Upper lobe of left lung (tissue), 6 donors: ENCODE data around the gene PROX1. TPM values are rescaled to one million over a fixed set of nuclear protein-coding genes. Genes with fewer than 3 reads are reported as not detected.

Experiments used
- ATAC-seq, 2 donors: fragments of 200-7000 bp; cut with Tn5 transposase; one replicate each; pipeline ENCODE4 v1.9.1; 2022; ENCODE audit warnings: mild to moderate bottlenecking in 2 of 2, moderate library complexity in 2 of 2; ENCODE audit not compliant: low FRiP score in 2 of 2
- DNase-seq, 2 donors: peaks; one replicate each; pipeline ENCODE4 v3.0.0-alpha.2; 2019 to 2020
- H3K27ac ChIP-seq, 4 donors: fragments of 200-600 bp; sonication (generic); one replicate each; pipeline ENCODE4 v1.5.1; 2016 to 2019
- H3K27me3 ChIP-seq, 4 donors: fragments of 200-600 bp; sonication (generic); one replicate each; pipeline ENCODE4 v1.5.1; 2017 to 2019
- H3K36me3 ChIP-seq, 4 donors: fragments of 200-600 bp; sonication (generic); one replicate each; pipeline ENCODE4 v1.5.1; 2016 to 2019
- H3K4me1 ChIP-seq, 4 donors: fragments of 200-600 bp; sonication (generic); one replicate each; pipeline ENCODE4 v1.5.1; 2018 to 2019
- H3K4me3 ChIP-seq, 4 donors: fragments of 200-600 bp; sonication (generic); one replicate each; pipeline ENCODE4 v1.5.1; 2017 to 2019; ENCODE audit warnings: mild to moderate bottlenecking in 2 of 4, moderate library complexity in 1 of 4
- H3K9me3 ChIP-seq, 4 donors: fragments of 200-600 bp; sonication (generic); one replicate each; pipeline ENCODE4 v1.5.1; 2018 to 2019
- EP300 ChIP-seq, 4 donors: sonication (generic); formaldehyde crosslinking; IDR thresholded peaks; one replicate each; pipeline ENCODE4 v1.5.1; 2017; ENCODE audit warnings: antibody characterized with exemption in 4 of 4, control low read depth in 2 of 4
- POLR2A ChIP-seq, 4 donors: fragments of 450-650 bp; IDR thresholded peaks; one replicate each; pipeline ENCODE4 v1.5.1; 2016 to 2017; ENCODE audit warnings: antibody characterized with exemption in 4 of 4, mild to moderate bottlenecking in 2 of 4
- POLR2AphosphoS5 ChIP-seq, 2 donors: sonication (generic); formaldehyde crosslinking; IDR thresholded peaks; one replicate each; pipeline ENCODE4 v1.5.1; 2017; ENCODE audit warnings: antibody characterized with exemption in 2 of 2
- WGBS, 2 donors: methylation state at CpG; one replicate each; pipeline ENCODE4 v1.1.5; 2017 to 2018; 5-methylcytosine and 5-hydroxymethylcytosine counted together
- total RNA-seq, 6 donors: library from RNA; depleted of rRNA in 4 of 6; stranded (reverse); fragments of >200 nt in 4 of 6; gene quantifications; one replicate each; pipeline versions ENCODE4 v1.1.0 to v1.2.1, GENCODE V29; 2016 to 2021
- TF ChIP-seq, protein P1 (sequence below), 6 experiments: fragments of 450-650 bp in 4 of 6; fragments of 200-600 bp in 2 of 6; sonication (generic) in 2 of 6; IDR thresholded peaks; one replicate each; pipeline ENCODE4 v1.5.1; 2016 to 2019; ENCODE audit warnings: antibody characterized with exemption in 6 of 6
- donor health status: DM: no; HTN: no; CAD: no; lungs with moderate emphysema.
- donor health status: DM: no; HTN: yes; CAD: no; lungs with severe emphysema.

PROX1 gene
- total RNA-seq, 6 donors from 2014 or later = 2.3 to 11.1 (median 3.8) TPM

DNA sequence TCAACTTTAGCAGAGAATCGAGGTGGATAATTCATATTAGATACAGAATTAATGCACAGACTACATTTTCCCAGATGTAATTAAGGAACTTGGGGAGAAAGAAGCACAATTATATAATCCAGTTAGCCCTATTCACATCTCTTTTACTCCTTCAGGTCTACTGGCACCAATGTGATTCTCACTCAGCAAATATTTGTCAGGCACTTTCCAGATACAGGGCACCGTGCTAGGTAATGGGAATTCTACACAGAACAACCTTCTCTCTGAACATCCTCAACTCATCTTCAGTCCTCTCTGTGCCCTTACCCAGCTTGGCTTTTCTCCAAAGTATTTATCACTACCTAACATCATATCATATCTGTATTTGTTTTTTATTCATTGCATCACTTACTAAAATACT is 15.6 kb upstream of the PROX1 start:
- ATAC-seq = no peak
- Histone ChIP-seq H3K36me3 (no peaks in the 10 kb centered on the region), H3K9me3 (no peaks in the 10 kb centered on the region), H3K4me3 (no peak overlapping the region), H3K27me3 (no peaks in the 10 kb centered on the region), H3K27ac (no peak overlapping the region), H3K4me1 (no peaks in the 10 kb centered on the region)
- WGBS, 2 donors = 52 to 74% methylated on average over 2 of the region's 2 CpGs
- TF ChIP-seq EP300 (IDR thresholded peaks at IDR 0.05) (no peak), POLR2AphosphoS5 (IDR thresholded peaks at IDR 0.05) (no peak)
- DNase-seq = no peak

GRCh38 chr1:213973129-213973528 is 14.6 kb upstream of the PROX1 start:
- H3K4me1 ChIP-seq = no peaks in the 10 kb centered on the region
- no peak for ATAC-seq
- no peak for DNase-seq
- H3K4me3 ChIP-seq = no peak overlapping the region
- no peaks in the 10 kb centered on the region for H3K36me3 ChIP-seq
- no peaks in the 10 kb centered on the region for H3K27me3 ChIP-seq
- no peaks in the 10 kb centered on the region for H3K9me3 ChIP-seq
- TF ChIP-seq, protein P1, sequence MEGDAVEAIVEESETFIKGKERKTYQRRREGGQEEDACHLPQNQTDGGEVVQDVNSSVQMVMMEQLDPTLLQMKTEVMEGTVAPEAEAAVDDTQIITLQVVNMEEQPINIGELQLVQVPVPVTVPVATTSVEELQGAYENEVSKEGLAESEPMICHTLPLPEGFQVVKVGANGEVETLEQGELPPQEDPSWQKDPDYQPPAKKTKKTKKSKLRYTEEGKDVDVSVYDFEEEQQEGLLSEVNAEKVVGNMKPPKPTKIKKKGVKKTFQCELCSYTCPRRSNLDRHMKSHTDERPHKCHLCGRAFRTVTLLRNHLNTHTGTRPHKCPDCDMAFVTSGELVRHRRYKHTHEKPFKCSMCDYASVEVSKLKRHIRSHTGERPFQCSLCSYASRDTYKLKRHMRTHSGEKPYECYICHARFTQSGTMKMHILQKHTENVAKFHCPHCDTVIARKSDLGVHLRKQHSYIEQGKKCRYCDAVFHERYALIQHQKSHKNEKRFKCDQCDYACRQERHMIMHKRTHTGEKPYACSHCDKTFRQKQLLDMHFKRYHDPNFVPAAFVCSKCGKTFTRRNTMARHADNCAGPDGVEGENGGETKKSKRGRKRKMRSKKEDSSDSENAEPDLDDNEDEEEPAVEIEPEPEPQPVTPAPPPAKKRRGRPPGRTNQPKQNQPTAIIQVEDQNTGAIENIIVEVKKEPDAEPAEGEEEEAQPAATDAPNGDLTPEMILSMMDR (IDR thresholded peaks at IDR 0.05) = no peak
- TF ChIP-seq POLR2A (IDR thresholded peaks at IDR 0.05) (no peak), POLR2AphosphoS5 (IDR thresholded peaks at IDR 0.05) (no peak), EP300 (IDR thresholded peaks at IDR 0.05) (no peak)
- 79 to 91% methylated on average over 1 of the region's 1 CpG for WGBS, 2 donors
- no peak overlapping the region for H3K27ac ChIP-seq

DNA sequence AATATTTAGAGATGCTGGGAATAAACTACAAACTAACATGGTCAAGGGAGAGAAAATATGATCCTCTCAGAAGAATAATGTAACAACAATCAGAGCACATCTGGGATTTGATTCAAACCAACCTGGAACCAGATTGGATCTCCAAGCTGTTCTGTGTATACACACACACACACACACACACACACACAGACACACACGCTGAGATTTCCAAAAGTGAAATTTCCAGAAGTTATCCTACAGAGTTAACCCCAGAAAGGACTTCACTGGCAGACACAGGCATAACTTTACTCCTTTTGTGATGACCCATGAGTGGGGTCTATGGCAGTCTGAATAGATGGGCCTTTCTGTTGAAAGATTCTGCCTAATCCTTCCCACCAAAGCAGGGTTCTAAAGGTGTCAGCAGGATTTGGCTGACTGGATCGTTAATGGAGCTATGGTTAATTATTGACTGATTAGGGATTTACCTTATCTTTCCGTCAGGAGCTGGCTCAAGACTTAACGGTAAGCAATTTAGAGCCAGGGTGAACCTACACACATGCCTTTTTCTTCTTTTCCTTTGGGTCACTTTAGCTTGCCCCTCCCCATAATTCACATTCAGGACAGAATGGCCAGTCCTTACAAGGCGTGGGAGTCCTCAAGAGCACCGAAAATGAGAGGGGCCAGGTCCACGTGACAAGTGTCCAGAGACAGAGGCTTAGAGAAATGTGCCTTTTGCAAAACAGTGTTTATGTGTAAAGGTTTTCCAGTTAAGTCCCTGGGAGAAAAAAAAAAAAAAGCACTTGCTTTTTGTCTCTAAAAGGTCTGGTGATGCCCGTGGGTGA is 10.9 kb upstream of the PROX1 start:
- Histone ChIP-seq H3K27ac (no peak overlapping the region), H3K9me3 (no peaks in the 10 kb centered on the region), H3K4me1 (peaks cover 0 to 4% (median 0%) of the 10 kb centered on the region in 4 donors), H3K4me3 (no peak overlapping the region), H3K36me3 (no peaks in the 10 kb centered on the region), H3K27me3 (peaks cover 0 to 19% (median 11%) of the 10 kb centered on the region in 4 donors)
- ATAC-seq (no peak), DNase-seq (no peak)
- WGBS, 2 donors = 46 to 48% methylated on average over 8 of the region's 8 CpGs
- no peak for TF ChIP-seq POLR2A (IDR thresholded peaks at IDR 0.05)
- TF ChIP-seq, protein P1 (IDR thresholded peaks at IDR 0.05) = no peak
- TF ChIP-seq POLR2AphosphoS5 (IDR thresholded peaks at IDR 0.05) = no peak
- no peak for TF ChIP-seq EP300 (IDR thresholded peaks at IDR 0.05)

GRCh38 chr1:213977486-213977842 is 10.3 kb upstream of the PROX1 start:
- peaks cover 0 to 25% (median 12%) of the 10 kb centered on the region in 4 donors for H3K27me3 ChIP-seq
- H3K36me3 ChIP-seq = no peaks in the 10 kb centered on the region
- TF ChIP-seq POLR2AphosphoS5 (IDR thresholded peaks at IDR 0.05) = no peak
- no peak for TF ChIP-seq POLR2A (IDR thresholded peaks at IDR 0.05)
- no peak for TF ChIP-seq EP300 (IDR thresholded peaks at IDR 0.05)
- TF ChIP-seq, protein P1 (IDR thresholded peaks at IDR 0.05) = no peak
- H3K4me1 ChIP-seq = peaks cover under 1 to 4% (median 1%) of the 10 kb centered on the region in 4 donors
- DNase-seq (no peak), ATAC-seq (no peak)
- no peak overlapping the region for H3K27ac ChIP-seq
- no peak overlapping the region for H3K4me3 ChIP-seq
- no peaks in the 10 kb centered on the region for H3K9me3 ChIP-seq
- WGBS, 2 donors = 40 to 59% methylated on average over 7 of the region's 7 CpGs

- Histone ChIP-seq H3K9me3 (no peaks in the 10 kb centered on the region), H3K36me3 (no peaks in the 10 kb centered on the region), H3K4me3 (no peak overlapping the region), H3K27me3 (peaks cover 0 to 29% (median 14%) of the 10 kb centered on the region in 4 donors), H3K4me1 (peaks cover 5 to 9% (median 5%) of the 10 kb centered on the region in 4 donors), H3K27ac (no peak overlapping the region)
- ATAC-seq (no peak), DNase-seq (no peak)
- WGBS, 2 donors = 53 to 55% methylated on average over 3 of the region's 3 CpGs
- TF ChIP-seq EP300 (IDR thresholded peaks at IDR 0.05) (no peak), POLR2A (IDR thresholded peaks at IDR 0.05) (no peak), POLR2AphosphoS5 (IDR thresholded peaks at IDR 0.05) (no peak)
- TF ChIP-seq, protein P1 (IDR thresholded peaks at IDR 0.05) = no peak
Observed at GRCh38 chr1:213977909-213978308, 9.9 kb upstream of the PROX1 start.
